Activated CD4-positive, alpha-beta T cell treated with anti-CD3 and anti-CD28 coated beads, Interleukin-2, amount 10 ng/mL, durations not matched to agents 7 days and 5 days (primary cell): ENCODE results near the gene SPN. TPM values are rescaled to one million over a fixed set of nuclear protein-coding genes. Genes with fewer than 3 reads are reported as not detected.
"Not testable (repeated sequence)": the region's sequence is repeated elsewhere in the genome, so short reads cannot be mapped to it uniquely, and the experiment has no call there.

Source experiments
- CTCF ChIA-PET: fragments of 350-600 bp; sonication (Branson Sonifier 250); formaldehyde crosslinking; loops from one replicate; lab custom pipeline; 2021; ENCODE audit warnings: antibody characterized with exemption; lab: Charles Lee
- POLR2A ChIA-PET: fragments of 350-600 bp; sonication (Branson Sonifier 250); formaldehyde crosslinking; loops from one replicate; lab custom pipeline; 2021; ENCODE audit warnings: antibody characterized with exemption; lab: Charles Lee
- DNase-seq: peaks from one replicate; pipeline ENCODE4 v3.0.0-alpha.2; 2020
- H3K27ac Mint-ChIP-seq: one replicate; pipeline ENCODE4 v1.8.0; 2021; ENCODE audit warnings: mild to moderate bottlenecking, moderate library complexity, mixed read lengths
- H3K27me3 Mint-ChIP-seq: one replicate; pipeline ENCODE4 v1.8.0; 2021; ENCODE audit warnings: mixed read lengths
- H3K36me3 Mint-ChIP-seq: one replicate; pipeline ENCODE4 v1.8.0; 2021; ENCODE audit warnings: low read depth, mixed read lengths
- H3K4me1 Mint-ChIP-seq: one replicate; pipeline ENCODE4 v1.8.0; 2021; ENCODE audit warnings: mixed read lengths
- H3K4me3 Mint-ChIP-seq: one replicate; pipeline ENCODE4 v1.8.0; 2021; ENCODE audit warnings: mild to moderate bottlenecking, moderate library complexity, mixed read lengths
- H3K9me3 Mint-ChIP-seq: one replicate; pipeline ENCODE4 v1.8.0; 2021; ENCODE audit warnings: mixed read lengths
- total RNA-seq, 2 experiments: library from RNA; stranded (reverse); gene quantifications; one replicate each; pipeline ENCODE4 v1.2.3, GENCODE V29; 2021

The SPN gene
- total RNA-seq, 2 experiments from 2014 or later, result 351 to 357 TPM

DNA sequence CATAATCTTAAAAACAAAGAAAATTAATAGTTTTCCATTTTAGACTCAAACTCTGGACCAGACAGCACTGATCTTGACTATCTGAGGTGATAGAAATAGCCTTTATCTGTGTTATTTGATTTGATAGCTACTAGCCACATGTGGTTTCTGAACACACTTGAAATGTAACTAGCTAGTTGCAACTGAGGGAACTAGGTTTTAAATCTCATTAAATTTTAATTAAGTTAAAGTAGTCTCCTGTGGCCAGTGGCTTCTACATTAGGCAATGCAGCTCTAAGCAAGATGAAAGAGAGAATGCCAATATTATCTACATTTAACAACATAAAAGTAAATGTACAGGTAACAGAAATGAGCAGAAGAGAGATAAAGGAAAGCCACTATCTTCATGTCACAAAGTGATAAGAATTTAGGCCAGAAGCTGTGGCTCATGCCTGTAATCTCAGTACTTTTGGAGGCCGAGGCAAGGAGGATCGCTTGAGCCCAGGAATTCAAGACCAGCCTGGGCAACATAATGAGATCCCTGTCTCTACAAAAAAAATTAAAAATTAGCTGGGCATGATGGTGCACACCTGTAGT lies 11.2 kb upstream of the SPN start:
- Mint-ChIP-seq H3K9me3 (no peaks in the 10 kb centered on the region), H3K36me3 (no peaks in the 10 kb centered on the region), H3K4me3 (no peak overlapping the region), H3K27ac (no peak overlapping the region), H3K27me3 (no peaks in the 10 kb centered on the region), H3K4me1 (peaks cover 18% of the 10 kb centered on the region)
- CTCF ChIA-PET, result interaction anchor here (0.9 to 1.2 kb wide), 3 partner anchors 12 to 196 kb away, joined by 3 read pairs; no protein-coding TSS in a partner anchor
- POLR2A ChIA-PET, result no interaction called here
- no peak for DNase-seq

DNA sequence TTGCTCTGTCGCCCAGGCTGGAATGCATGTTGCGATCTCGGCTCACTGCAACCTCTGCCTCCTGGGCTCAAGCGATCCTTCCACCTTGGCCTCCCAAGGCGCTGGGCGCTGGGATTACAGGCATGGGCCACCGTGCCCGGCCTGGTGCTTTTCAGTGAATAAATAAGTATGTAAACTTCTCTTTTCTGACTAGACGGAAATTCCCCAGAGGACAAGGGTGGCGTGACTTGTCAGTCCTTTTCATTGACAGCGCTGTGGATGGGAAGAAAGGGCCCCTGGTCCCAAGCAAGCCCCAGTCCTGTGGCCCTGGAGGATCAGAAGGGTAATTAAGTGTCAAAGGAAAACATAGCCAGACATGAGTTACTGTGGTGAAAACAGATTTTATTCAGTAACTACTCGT lies 9.6 kb upstream of the SPN start:
- peaks cover 18% of the 10 kb centered on the region for H3K4me1 Mint-ChIP-seq
- POLR2A ChIA-PET, result no interaction called here
- H3K4me3 Mint-ChIP-seq, result no peak overlapping the region
- no peak overlapping the region for H3K27ac Mint-ChIP-seq
- no peaks in the 10 kb centered on the region for H3K27me3 Mint-ChIP-seq
- CTCF ChIA-PET, result interaction anchor here (2.1 to 2.5 kb wide), 2 partner anchors 13 to 47 kb away, joined by 6 to 7 read pairs; no protein-coding TSS in a partner anchor
- no peaks in the 10 kb centered on the region for H3K36me3 Mint-ChIP-seq
- H3K9me3 Mint-ChIP-seq, result no peaks in the 10 kb centered on the region
- DNase-seq, result no peak

DNA sequence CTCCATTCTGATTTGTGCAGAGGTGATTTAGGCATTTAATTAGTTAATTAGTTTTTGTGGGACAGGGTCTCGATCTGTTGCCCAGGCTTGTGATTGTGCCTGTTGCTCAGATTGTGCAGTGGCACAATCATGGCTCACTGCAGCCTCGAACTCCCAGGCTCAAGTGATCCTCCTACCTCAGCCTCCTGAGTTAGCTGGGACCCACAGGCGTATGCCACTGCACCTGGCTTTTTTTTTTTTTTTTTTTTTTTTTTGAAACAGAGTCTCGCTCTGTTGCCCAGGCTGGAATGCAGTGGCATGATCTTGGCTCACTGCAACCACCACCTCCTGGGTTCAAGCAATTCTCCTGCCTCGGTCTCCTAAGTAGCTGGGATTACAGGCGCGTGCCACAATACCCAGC lies 9.2 kb upstream of the SPN start:
- CTCF ChIA-PET, result interaction anchor here (2.1 to 2.5 kb wide), 2 partner anchors 13 to 47 kb away, joined by 6 to 7 read pairs; no protein-coding TSS in a partner anchor
- DNase-seq, POLR2A ChIA-PET: not testable (repeated sequence)

DNA sequence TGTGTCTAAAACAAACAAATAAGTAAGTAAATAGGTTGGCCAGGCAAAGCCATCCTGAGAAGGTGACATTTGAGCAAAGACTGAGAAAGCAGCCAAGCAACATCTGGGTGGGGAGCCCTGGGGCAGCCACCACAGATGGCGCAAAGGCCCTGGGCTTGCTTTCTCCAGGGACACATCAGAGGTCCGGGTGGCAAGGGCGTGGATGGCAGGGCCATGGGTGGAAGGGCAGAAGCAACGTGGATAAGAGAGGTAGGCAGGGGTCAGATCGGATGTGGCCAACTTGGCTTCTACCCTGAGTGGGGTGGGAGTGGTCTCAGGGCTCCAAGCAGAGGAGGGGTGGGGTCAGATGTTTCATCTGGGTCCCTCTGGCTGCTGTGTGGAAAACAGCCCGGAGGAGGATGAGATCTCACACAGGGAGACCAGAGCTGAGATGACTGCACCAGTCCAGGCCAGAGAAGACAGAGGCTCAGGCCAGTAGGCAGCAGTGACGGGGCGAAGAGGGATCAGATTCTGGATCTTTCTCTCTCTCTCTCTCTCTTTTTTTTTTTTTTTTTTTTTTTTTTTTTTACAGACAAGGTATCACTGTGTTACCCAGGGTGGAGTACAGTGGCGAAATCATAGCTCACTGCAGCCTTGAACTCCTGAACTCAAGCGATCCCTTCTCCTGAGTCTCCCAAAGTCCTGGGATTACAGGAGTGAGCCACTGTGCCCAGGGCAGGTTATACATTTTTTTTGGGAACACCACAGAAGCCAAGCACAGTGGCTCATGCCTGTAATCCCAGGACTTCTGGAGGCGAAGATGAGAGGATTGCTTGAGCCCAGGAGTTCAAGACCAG lies 6.1 kb upstream of the SPN start:
- H3K4me3 Mint-ChIP-seq, result no peak overlapping the region
- CTCF ChIA-PET, result interaction anchor here (0.6 to 2.5 kb wide), 5 partner anchors 8 to 53 kb away, joined by 3 to 10 read pairs (median 3); no protein-coding TSS in a partner anchor

More for the DNA sequence above, 9.2 kb upstream of the SPN start:
- H3K27ac Mint-ChIP-seq, H3K36me3 Mint-ChIP-seq, H3K27me3 Mint-ChIP-seq, H3K9me3 Mint-ChIP-seq, H3K4me3 Mint-ChIP-seq: not testable (repeated sequence)
- H3K4me1 Mint-ChIP-seq, result peaks cover 20% of the 10 kb centered on the region

DNA sequence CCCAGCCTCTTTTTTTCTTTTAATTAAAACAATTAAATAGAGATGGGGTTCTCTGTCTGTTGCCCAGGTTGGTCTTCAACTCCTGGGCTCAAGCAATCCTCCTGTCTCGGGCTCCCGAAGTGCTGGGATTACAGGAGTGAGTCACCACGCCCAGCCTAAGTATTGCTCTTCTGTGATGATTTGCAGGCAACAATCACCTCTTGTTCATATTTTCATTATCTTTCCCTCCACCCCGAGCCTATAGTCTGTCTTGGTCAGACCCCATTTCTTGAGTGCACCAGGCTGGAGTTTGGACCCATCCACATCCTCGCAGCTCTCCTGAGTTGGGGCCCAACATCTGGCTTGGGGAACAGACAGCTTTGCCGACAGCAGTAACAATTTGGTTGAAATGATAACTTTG lies 4.3 kb upstream of the SPN start:
- POLR2A ChIA-PET, result no interaction called here

More for the DNA sequence above, 6.1 kb upstream of the SPN start:
- no peaks in the 10 kb centered on the region for H3K27me3 Mint-ChIP-seq
- peaks cover 20% of the 10 kb centered on the region for H3K4me1 Mint-ChIP-seq
- no peak for DNase-seq
- no peaks in the 10 kb centered on the region for H3K9me3 Mint-ChIP-seq
- no peak overlapping the region for H3K27ac Mint-ChIP-seq
- H3K36me3 Mint-ChIP-seq, result no peaks in the 10 kb centered on the region
- POLR2A ChIA-PET, result no interaction called here

DNA sequence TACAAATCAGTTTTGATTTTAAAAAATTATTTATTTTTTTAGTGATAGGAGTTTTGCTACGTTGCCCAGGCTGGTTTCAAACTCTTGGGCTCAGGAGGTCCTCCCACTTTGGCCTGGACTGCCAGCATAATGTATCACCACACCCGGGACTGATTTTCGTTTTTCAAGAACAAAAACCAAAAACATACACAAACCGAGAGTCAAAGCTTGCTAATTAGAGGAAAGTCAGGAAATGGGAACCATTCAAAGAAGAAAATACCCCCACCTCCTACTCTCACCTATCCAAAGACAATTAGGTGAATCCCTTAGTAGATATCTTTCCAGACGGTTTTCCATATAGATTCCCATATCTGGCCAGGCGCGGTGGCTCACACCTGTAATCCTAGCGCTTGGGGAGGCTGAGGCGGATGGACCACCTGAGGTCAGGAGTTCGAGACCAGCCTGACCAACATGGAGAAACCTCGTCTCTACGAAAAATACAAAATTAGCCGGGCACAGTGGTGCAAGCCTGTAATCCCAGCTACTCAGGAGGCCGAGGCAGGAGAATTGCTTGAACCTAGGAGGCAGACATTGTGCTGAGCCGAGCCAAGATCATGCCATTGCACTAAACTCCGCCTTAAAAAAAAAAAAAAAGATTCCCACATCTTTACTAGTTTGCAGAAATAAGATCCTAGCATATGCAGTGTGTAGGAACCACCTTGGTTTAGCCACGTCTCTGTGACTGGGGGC lies 883 bp upstream of the SPN start:
- peaks cover 44% of the 10 kb centered on the region for H3K36me3 Mint-ChIP-seq
- DNase-seq, result no peak
- H3K27me3 Mint-ChIP-seq, result no peaks in the 10 kb centered on the region
- POLR2A ChIA-PET, result no interaction called here
- peaks cover 39% of the 10 kb centered on the region for H3K4me1 Mint-ChIP-seq
- peak overlapping the region; percentile 94 for H3K27ac Mint-ChIP-seq
- peak overlapping the region; percentile 99 for H3K4me3 Mint-ChIP-seq
- CTCF ChIA-PET, result interaction anchor here (0.6 to 2.9 kb wide), 5 partner anchors 14 to 159 kb away, joined by 3 to 9 read pairs (median 4); no protein-coding TSS in a partner anchor
- no peaks in the 10 kb centered on the region for H3K9me3 Mint-ChIP-seq

More for the DNA sequence above, 4.3 kb upstream of the SPN start:
- Mint-ChIP-seq H3K4me1 (peaks cover 23% of the 10 kb centered on the region), H3K9me3 (no peaks in the 10 kb centered on the region), H3K27me3 (no peaks in the 10 kb centered on the region), H3K4me3 (no peak overlapping the region), H3K27ac (no peak overlapping the region), H3K36me3 (peaks cover 9% of the 10 kb centered on the region)
- CTCF ChIA-PET, result interaction anchor here (0.7 kb wide), 1 partner anchor 58 kb away, joined by 4 read pairs; no protein-coding TSS in a partner anchor
- DNase-seq, result no peak

DNA sequence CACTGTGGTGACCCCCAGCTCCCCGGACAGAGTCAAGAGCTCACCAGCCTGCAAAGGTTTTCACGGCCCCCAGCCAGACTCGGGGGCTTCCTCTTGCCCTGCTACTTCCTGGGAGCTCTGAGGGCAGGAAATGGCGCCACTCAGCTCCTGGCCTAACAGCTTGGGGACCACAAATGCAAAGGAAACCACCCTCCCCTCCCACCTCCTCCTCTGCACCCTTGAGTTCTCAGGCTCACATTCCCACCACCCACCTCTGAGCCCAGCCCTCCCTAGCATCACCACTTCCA lies 375 bp upstream of the SPN start:
- H3K4me1 Mint-ChIP-seq, result peaks cover 43% of the 10 kb centered on the region
- POLR2A ChIA-PET, result no interaction called here

DNA sequence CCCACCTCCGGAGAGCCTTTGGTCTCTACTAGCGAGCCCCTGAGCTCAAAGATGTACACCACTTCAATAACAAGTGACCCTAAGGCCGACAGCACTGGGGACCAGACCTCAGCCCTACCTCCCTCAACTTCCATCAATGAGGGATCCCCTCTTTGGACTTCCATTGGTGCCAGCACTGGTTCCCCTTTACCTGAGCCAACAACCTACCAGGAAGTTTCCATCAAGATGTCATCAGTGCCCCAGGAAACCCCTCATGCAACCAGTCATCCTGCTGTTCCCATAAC lies 702 bp downstream of the SPN start:
- no peak for DNase-seq
- ChIA-PET CTCF (interaction anchor here (0.7 to 2.4 kb wide), 3 partner anchors 12 to 184 kb away, joined by 3 to 8 read pairs (median 4); no protein-coding TSS in a partner anchor), POLR2A (no interaction called here)
- H3K4me1 Mint-ChIP-seq, result peaks cover 50% of the 10 kb centered on the region
- peaks cover 51% of the 10 kb centered on the region for H3K36me3 Mint-ChIP-seq
- H3K9me3 Mint-ChIP-seq, result no peaks in the 10 kb centered on the region
- H3K4me3 Mint-ChIP-seq, result peak overlapping the region; percentile 99
- H3K27ac Mint-ChIP-seq, result peak overlapping the region; percentile 94
- H3K27me3 Mint-ChIP-seq, result no peaks in the 10 kb centered on the region

More for the DNA sequence above, 375 bp upstream of the SPN start:
- Mint-ChIP-seq H3K36me3 (peaks cover 47% of the 10 kb centered on the region), H3K27ac (peak overlapping the region; percentile 94), H3K27me3 (no peaks in the 10 kb centered on the region), H3K4me3 (peak overlapping the region; percentile 99), H3K9me3 (no peaks in the 10 kb centered on the region)
- CTCF ChIA-PET, result interaction anchor here (0.6 to 2.9 kb wide), 4 partner anchors 14 to 158 kb away, joined by 3 to 9 read pairs (median 6); no protein-coding TSS in a partner anchor
- DNase-seq, result peak; percentile 63

DNA sequence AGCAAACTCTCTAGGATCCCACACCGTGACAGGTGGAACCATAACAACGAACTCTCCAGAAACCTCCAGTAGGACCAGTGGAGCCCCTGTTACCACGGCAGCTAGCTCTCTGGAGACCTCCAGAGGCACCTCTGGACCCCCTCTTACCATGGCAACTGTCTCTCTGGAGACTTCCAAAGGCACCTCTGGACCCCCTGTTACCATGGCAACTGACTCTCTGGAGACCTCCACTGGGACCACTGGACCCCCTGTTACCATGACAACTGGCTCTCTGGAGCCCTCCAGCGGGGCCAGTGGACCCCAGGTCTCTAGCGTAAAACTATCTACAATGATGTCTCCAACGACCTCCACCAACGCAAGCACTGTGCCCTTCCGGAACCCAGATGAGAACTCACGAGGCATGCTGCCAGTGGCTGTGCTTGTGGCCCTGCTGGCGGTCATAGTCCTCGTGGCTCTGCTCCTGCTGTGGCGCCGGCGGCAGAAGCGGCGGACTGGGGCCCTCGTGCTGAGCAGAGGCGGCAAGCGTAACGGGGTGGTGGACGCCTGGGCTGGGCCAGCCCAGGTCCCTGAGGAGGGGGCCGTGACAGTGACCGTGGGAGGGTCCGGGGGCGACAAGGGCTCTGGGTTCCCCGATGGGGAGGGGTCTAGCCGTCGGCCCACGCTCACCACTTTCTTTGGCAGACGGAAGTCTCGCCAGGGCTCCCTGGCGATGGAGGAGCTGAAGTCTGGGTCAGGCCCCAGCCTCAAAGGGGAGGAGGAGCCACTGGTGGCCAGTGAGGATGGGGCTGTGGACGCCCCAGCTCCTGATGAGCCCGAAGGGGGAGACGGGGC lies 1.3 kb downstream of the SPN start:
- no peaks in the 10 kb centered on the region for H3K9me3 Mint-ChIP-seq
- peaks cover 52% of the 10 kb centered on the region for H3K36me3 Mint-ChIP-seq
- ChIA-PET CTCF (interaction anchor here (0.7 to 2.6 kb wide), 4 partner anchors 9 to 184 kb away, joined by 4 to 10 read pairs (median 6); partner anchors contain the start of gene KIF22), POLR2A (no interaction called here)
- peak overlapping the region; percentile 94 for H3K27ac Mint-ChIP-seq
- peak; percentile 45 for DNase-seq
- H3K4me1 Mint-ChIP-seq, result peaks cover 49% of the 10 kb centered on the region
- no peaks in the 10 kb centered on the region for H3K27me3 Mint-ChIP-seq
- H3K4me3 Mint-ChIP-seq, result peak overlapping the region; percentile 99

DNA sequence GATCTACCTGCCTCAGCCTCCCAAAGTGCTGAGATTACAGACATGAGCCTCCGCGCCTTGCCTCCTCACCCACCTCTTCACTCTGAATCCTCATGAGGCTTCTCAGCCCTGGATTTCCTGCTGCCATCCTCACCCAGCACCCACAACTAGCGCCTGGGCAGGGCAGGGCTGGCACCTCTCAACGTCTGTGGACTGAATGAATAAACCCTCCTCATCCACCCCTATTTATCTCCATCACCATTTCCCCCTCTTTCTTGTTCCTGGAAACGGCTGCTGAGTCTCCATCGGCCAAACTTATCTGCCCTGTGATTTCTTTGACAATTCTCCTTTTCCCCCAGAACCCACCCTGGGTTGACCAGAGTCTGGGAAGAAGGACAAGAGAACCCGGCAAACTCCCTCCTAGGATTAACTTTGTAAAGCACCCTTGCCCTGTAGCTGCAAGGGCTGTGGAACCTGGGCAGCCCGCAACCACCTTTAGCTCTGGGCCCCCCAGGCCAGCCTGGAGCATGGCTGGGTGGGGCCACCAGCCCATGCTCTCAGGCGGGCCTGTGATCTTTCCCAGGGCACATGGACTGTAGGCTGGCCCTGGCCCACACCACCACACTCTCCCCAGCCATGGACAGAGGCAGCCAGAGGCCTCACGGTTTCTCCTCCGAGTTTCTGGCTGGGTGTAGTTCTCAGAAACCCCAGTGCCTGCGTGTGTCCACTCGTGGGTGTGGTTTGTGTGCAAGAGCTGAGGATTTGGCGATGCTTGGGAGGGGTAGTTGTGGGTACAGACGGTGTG lies 2.4 kb downstream of the SPN start:
- peaks cover 53% of the 10 kb centered on the region for H3K36me3 Mint-ChIP-seq

DNA sequence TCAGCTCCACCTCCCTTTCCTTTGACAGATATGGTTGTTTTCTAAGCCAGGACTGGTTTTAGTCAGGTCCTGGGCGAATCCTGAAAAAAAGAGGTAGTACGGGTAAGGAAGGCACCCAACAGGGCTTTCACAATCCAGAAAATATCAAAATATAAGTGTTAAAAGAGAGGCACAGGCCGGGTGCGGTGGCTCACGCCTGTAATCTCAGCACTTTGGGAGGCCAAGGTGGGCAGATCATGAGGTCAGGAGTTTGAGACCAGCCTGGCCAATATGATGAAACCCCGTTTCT lies 4.2 kb downstream of the SPN start:
- H3K9me3 Mint-ChIP-seq, DNase-seq, H3K27me3 Mint-ChIP-seq, POLR2A ChIA-PET: not testable (repeated sequence)
- H3K36me3 Mint-ChIP-seq, result peaks cover 65% of the 10 kb centered on the region
- H3K4me1 Mint-ChIP-seq, result peaks cover 43% of the 10 kb centered on the region
- peak overlapping the region; percentile 99 for H3K4me3 Mint-ChIP-seq
- peak overlapping the region; percentile 54 for H3K27ac Mint-ChIP-seq
- CTCF ChIA-PET, result interaction anchor here (1.2 kb wide), 1 partner anchor 16 kb away, joined by 3 read pairs; no protein-coding TSS in a partner anchor

More for the DNA sequence above, 2.4 kb downstream of the SPN start:
- Mint-ChIP-seq H3K4me1 (peaks cover 49% of the 10 kb centered on the region), H3K9me3 (no peaks in the 10 kb centered on the region), H3K4me3 (peak overlapping the region; percentile 99), H3K27ac (peak overlapping the region; percentile 94), H3K27me3 (no peaks in the 10 kb centered on the region)
- DNase-seq, result no peak
- CTCF ChIA-PET, result interaction anchor here (0.5 to 2.6 kb wide), 6 partner anchors 10 to 150 kb away, joined by 3 to 10 read pairs (median 4); partner anchors contain the start of genes KIF22 and PAGR1
- POLR2A ChIA-PET, result no interaction called here
